GM23338 (cell line): ENCODE data around the gene AGTRAP. TPM values are rescaled to one million over a fixed set of nuclear protein-coding genes. Genes with fewer than 3 reads are reported as not detected.

Source experiments
- ATAC-seq: fragments of 200-7000 bp; cut with Tn5 transposase; 3 replicates; pipeline ENCODE4 v1.9.1; 2020
- DNase-seq: peaks from one replicate; pipeline ENCODE4 v3.0.0-alpha.2; 2015; ENCODE audit warnings: low spot score
- H2AFZ ChIP-seq: fragments of 200-600 bp; sonication (generic); 2 replicates; pipeline ENCODE4 v1.8.0; 2016; ENCODE audit warnings: antibody characterized with exemption, mild to moderate bottlenecking, moderate library complexity
- H3F3A ChIP-seq: fragments of 200-600 bp; sonication (generic); replicated peaks from 2 replicates; pipeline ENCODE4 v1.8.0; 2017; ENCODE audit warnings: antibody characterized with exemption, mixed run types, low read depth
- H3K27ac ChIP-seq: fragments of 200-600 bp; sonication (generic); 2 replicates; pipeline ENCODE4 v1.6.1; 2016; ENCODE audit warnings: low read depth
- H3K27me3 ChIP-seq: fragments of 200-600 bp; sonication (generic); 2 replicates; pipeline ENCODE4 v1.8.0; 2016; ENCODE audit warnings: mild to moderate bottlenecking, mixed run types, moderate library complexity; ENCODE audit not compliant: insufficient read depth
- H3K36me3 ChIP-seq: fragments of 200-600 bp; sonication (generic); 2 replicates; pipeline ENCODE4 v1.8.0; 2016; ENCODE audit warnings: mild to moderate bottlenecking; ENCODE audit not compliant: insufficient read depth
- H3K4me1 ChIP-seq: fragments of 200-600 bp; sonication (generic); 2 replicates; pipeline ENCODE4 v1.8.0; 2016; ENCODE audit warnings: mild to moderate bottlenecking, moderate library complexity; ENCODE audit not compliant: insufficient read depth
- H3K4me2 ChIP-seq: fragments of 200-600 bp; sonication (generic); 2 replicates; pipeline ENCODE4 v1.7.1; 2017; ENCODE audit warnings: mixed run types
- H3K4me3 ChIP-seq: fragments of 200-600 bp; sonication (generic); 2 replicates; pipeline ENCODE4 v1.6.1; 2016; ENCODE audit warnings: mixed run types
- H3K79me2 ChIP-seq: fragments of 200-600 bp; sonication (generic); replicated peaks from 2 replicates; pipeline ENCODE4 v1.8.0; 2017; ENCODE audit warnings: mild to moderate bottlenecking; ENCODE audit not compliant: insufficient read depth
- H3K9me2 ChIP-seq: fragments of 200-600 bp; sonication (generic); 2 replicates; pipeline ENCODE4 v1.8.0; 2017; ENCODE audit not compliant: insufficient read depth
- H4K20me1 ChIP-seq: fragments of 200-600 bp; sonication (generic); replicated peaks from 2 replicates; pipeline ENCODE4 v1.8.0; 2017; ENCODE audit warnings: mild to moderate bottlenecking; ENCODE audit not compliant: insufficient read depth
- H3K27ac Mint-ChIP-seq: 2 replicates; pipeline ENCODE4 v1.8.0; 2020; ENCODE audit warnings: inconsistent platforms, mild to moderate bottlenecking, moderate library complexity, mixed read lengths
- H3K27me3 Mint-ChIP-seq: 3 replicates; pipeline ENCODE4 v1.8.0; 2022; ENCODE audit warnings: low read depth, mild to moderate bottlenecking, moderate library complexity, mixed read lengths, inconsistent platforms; ENCODE audit not compliant: insufficient read depth, poor library complexity
- H3K36me3 Mint-ChIP-seq: 3 replicates; pipeline ENCODE4 v1.8.0; 2021; ENCODE audit warnings: low read depth, mild to moderate bottlenecking, inconsistent platforms, moderate library complexity, mixed read lengths
- H3K4me1 Mint-ChIP-seq: 3 replicates; pipeline ENCODE4 v1.8.0; 2020; ENCODE audit warnings: mild to moderate bottlenecking, inconsistent platforms, mixed read lengths
- H3K4me3 Mint-ChIP-seq: 3 replicates; pipeline ENCODE4 v1.8.0; 2021; ENCODE audit warnings: moderate library complexity, mild to moderate bottlenecking, inconsistent platforms, mixed read lengths
- H3K9me3 Mint-ChIP-seq: 3 replicates; pipeline ENCODE4 v1.8.0; 2020; ENCODE audit warnings: moderate library complexity, mild to moderate bottlenecking, inconsistent platforms, mixed read lengths
- CREB1 ChIP-seq: fragments of 250-450 bp; sonication (Bioruptor Pico); IDR thresholded peaks from 2 replicates; pipeline ENCODE4 v1.5.0; 2020; ENCODE audit warnings: low read depth, mild to moderate bottlenecking, moderate library complexity
- CTCF ChIP-seq, 2 experiments: fragments of 200-600 bp in 1 of 2; sonication (generic) in 1 of 2; conservative IDR thresholded peaks; 2 replicates each; pipeline versions ENCODE4 v1.5.1 to v1.6.1; 2016 to 2017; ENCODE audit warnings: antibody characterized with exemption in 2 of 2, low read depth in 2 of 2, mild to moderate bottlenecking in 2 of 2, moderate library complexity in 1 of 2
- ETS1 ChIP-seq: IDR thresholded peaks from 2 replicates; pipeline ENCODE4 v1.6.1; 2016; ENCODE audit warnings: antibody characterized with exemption
- EZH2 ChIP-seq: fragments of 200-600 bp; sonication (generic); IDR thresholded peaks from one replicate; pipeline ENCODE4 v1.8.0; 2017; ENCODE audit warnings: antibody characterized with exemption, mild to moderate bottlenecking, low read depth; ENCODE audit not compliant: unreplicated experiment
- EZH2phosphoT487 ChIP-seq: fragments of 200-600 bp; sonication (generic); IDR thresholded peaks from one replicate; pipeline ENCODE4 v1.8.1; 2018; ENCODE audit warnings: antibody characterized with exemption; ENCODE audit not compliant: unreplicated experiment
- JUNB ChIP-seq: IDR thresholded peaks from one replicate; pipeline ENCODE4 v1.6.1; 2016; ENCODE audit warnings: antibody characterized with exemption; ENCODE audit not compliant: unreplicated experiment
- NANOG ChIP-seq: IDR thresholded peaks from 2 replicates; pipeline ENCODE4 v1.6.1; 2016; ENCODE audit warnings: antibody characterized with exemption, borderline replicate concordance
- POLR2AphosphoS5 ChIP-seq: IDR thresholded peaks from 2 replicates; pipeline ENCODE4 v1.6.1; 2016; ENCODE audit warnings: antibody characterized with exemption, low read depth
- REST ChIP-seq: IDR thresholded peaks from one replicate; pipeline ENCODE4 v1.6.1; 2018; ENCODE audit warnings: antibody characterized with exemption; ENCODE audit not compliant: unreplicated experiment
- STAT1 ChIP-seq: IDR thresholded peaks from one replicate; pipeline ENCODE4 v1.6.1; 2016; ENCODE audit warnings: antibody characterized with exemption; ENCODE audit not compliant: unreplicated experiment
- ZNF114 ChIP-seq: fragments of 250-450 bp; sonication (Bioruptor Pico); IDR thresholded peaks from 2 replicates; pipeline ENCODE4 v1.5.0; 2020; ENCODE audit warnings: mild to moderate bottlenecking, moderate library complexity
- ZNF331 ChIP-seq: fragments of 250-450 bp; sonication (Bioruptor Pico); IDR thresholded peaks from 2 replicates; pipeline ENCODE4 v1.5.0; 2020; ENCODE audit warnings: low read depth, mild to moderate bottlenecking, moderate library complexity
- ZNF462 ChIP-seq: fragments of 250-450 bp; sonication (Bioruptor Pico); IDR thresholded peaks from 2 replicates; pipeline ENCODE4 v1.5.0; 2020; ENCODE audit warnings: mild to moderate bottlenecking, moderate library complexity
- polyA plus RNA-seq: library from polyadenylated mRNA; unstranded; fragments of >200 nt; fragmentation: Nextera tagmentation; extraction: Ambion mirVana; gene quantifications from 2 replicates; pipeline ENCODE4 v1.2.1, GENCODE V29; 2016
- total RNA-seq: library from RNA; depleted of rRNA; stranded (reverse); fragments of >200 nt; shearing (Covaris generic); gene quantifications from 2 replicates; pipeline ENCODE4 v1.2.3, GENCODE V29; 2014

Gene AGTRAP
- total and polyA plus RNA-seq, 2 experiments from 2014 or later: 79.4 to 102 TPM

GRCh38 chr1:11783556-11783955, 47.6 kb downstream of the AGTRAP start:
- no peak overlapping the region for H3K4me3 ChIP-seq
- H3K4me2 ChIP-seq: no peak overlapping the region
- Mint-ChIP-seq H3K4me3 (no peak overlapping the region; the same call in 2 of the 3 replicates), H3K4me1 (peaks cover 37% of the 10 kb centered on the region), H3K27ac (no peak overlapping the region), H3K36me3 (no peaks in the 10 kb centered on the region), H3K9me3 (no peaks in the 10 kb centered on the region), H3K27me3 (peaks cover 2% of the 10 kb centered on the region)
- TF ChIP-seq REST (no peak), ZNF114 (CRISPR knock-in tag) (no peak), CREB1 (CRISPR knock-in tag) (no peak), EZH2phosphoT487 (no peak), JUNB (no peak), STAT1 (no peak), EZH2 (no peak), POLR2AphosphoS5 (no peak), CTCF (conservative IDR thresholded peaks at IDR 0.05; ENCODE audit: low read depth in 2 of 2) (no peak), ETS1 (no peak), ZNF331 (CRISPR knock-in tag) (no peak), ZNF462 (no peak), NANOG (no peak)
- no peaks in the 10 kb centered on the region for H3K9me2 ChIP-seq
- H2AFZ ChIP-seq: no peak overlapping the region
- no peak overlapping the region for H3K27ac ChIP-seq
- peaks cover 22% of the 10 kb centered on the region for H3F3A ChIP-seq
- H3K36me3 ChIP-seq: no peaks in the 10 kb centered on the region
- no peak for ATAC-seq
- H4K20me1 ChIP-seq: no peaks in the 10 kb centered on the region
- DNase-seq: no peak
- peaks cover 34% of the 10 kb centered on the region for H3K4me1 ChIP-seq
- no peaks in the 10 kb centered on the region for H3K79me2 ChIP-seq
- no peaks in the 10 kb centered on the region for H3K27me3 ChIP-seq
